CD4-positive, alpha-beta T cell treated with Interferon alpha-2 for 1 hour (primary cell): ENCODE measurements around the gene ELL.

Source experiments
- DNase-seq, 2 donors: peaks; one replicate each; pipeline ENCODE4 v3.0.0-alpha.2; 2020 to 2022

ELL gene

GRCh38 chr19:18487576-18488402 lies 34.1 kb downstream of the ELL start:
- DNase-seq, result no peak

DNA sequence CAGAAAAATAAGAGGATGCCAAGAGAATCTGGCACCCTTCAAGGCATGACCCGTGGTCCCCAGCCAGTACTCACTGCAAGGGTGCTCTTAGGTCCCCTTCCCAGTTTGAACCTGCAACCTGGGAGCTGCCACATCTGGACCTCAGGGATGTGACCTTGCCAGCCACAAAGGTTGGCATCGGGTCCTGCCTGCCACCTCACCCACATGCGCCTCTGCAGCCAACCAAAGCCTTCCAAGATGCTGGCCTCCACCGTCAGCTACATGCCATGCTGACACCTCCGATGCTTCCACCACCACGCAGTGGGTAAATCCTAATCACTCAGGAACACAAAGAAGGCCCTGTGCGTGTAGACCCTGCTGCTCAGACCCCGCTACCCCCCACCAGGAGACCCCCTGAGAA lies 35.1 kb downstream of the ELL start:
- no peak for DNase-seq

GRCh38 chr19:18484992-18485391 lies 36.9 kb downstream of the ELL start:
- no peak for DNase-seq

- no peak for DNase-seq
Measured at GRCh38 chr19:18483119-18483890, 38.6 kb downstream of the ELL start.

DNA sequence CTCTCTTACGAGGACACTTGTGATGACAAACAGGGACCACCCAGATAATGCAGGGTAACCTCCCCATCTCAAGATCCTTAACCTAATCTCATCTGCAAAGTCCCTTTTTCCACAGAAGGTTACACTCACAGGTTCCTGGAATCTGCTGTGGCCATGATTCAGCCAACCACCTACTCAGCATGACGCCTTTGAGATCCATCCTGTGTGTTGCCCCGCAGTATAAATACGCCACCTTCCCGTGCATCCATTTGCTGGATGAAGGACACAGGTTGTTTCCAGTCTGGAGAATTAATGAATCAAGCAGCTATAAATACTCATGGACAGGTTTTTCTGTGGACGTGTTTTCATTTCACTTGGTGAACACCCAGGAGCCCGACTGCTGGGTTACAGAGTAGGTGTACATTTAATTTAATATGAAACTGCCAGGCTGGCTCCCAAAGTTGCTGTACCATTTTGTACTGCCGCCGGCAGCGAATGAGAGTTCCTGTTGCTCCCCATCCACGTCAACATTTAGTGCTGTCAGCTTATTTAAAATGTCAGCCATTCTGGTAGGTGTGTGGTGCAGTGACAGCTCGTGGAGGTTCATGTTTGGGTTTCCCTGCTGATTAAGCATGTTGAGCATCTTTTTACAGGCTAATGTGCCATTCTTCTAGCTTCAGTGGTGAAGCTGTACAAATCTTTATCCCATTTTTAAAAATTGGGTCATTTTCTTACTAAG lies 40.2 kb downstream of the ELL start:
- no peak for DNase-seq

GRCh38 chr19:18480006-18480691 lies 41.7 kb downstream of the ELL start:
- DNase-seq, result peak in 1 of 2 donors; percentile 39

GRCh38 chr19:18478545-18479311 lies 43.1 kb downstream of the ELL start:
- DNase-seq, result peak; percentile 79 to 84

DNA sequence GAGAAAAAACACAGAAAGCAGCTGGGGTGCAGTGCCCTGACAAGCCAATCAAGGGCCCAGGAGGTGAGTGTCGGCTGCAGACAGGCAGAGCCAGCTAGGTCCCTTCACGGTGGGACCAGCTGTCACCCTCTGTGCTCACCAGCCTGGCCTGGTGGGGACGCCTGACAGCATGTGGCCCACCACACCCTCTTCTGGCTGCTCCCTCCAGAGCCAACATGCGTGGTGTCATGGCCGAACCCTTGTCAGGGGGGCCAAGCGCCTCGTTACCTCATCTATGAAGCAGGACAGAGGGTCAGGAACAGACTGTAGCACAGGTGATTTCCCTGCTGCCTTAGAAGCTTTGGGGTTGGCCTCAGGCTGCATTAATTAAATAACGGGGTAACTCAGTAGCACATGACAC lies 43.9 kb downstream of the ELL start:
- DNase-seq, result no peak

- DNase-seq, result no peak
Measured at GRCh38 chr19:18477042-18477779, 44.7 kb downstream of the ELL start.

- DNase-seq, result no peak
Measured at GRCh38 chr19:18476507-18477041, 45.3 kb downstream of the ELL start.

DNA sequence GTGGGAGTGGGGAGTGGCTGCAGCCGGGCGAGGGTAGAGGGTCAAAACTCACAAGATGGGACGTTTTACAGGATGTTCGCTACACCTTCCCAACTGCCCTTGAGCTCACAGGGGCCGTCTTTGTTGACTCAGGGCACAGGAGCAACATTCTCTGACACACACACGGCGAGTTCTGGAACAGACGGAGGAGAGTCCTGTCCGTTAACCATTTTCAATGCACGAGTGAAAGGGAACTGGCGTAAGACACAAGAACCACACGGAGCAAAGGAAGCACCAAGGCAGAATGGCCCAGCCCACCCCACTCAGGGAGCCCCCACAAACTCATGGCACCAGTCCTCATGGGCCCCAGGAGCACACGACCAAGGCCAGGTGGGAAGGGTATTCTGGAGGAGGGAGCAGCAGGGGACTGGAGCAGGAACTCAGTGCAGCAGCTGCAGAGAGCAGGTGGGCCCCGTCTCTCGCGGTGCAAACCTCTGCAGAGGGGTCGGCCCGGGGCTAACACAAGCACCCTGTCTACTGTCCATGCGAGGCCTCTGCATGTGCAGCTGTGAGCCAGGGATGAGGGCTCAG lies 46.0 kb downstream of the ELL start:
- no peak for DNase-seq

DNA sequence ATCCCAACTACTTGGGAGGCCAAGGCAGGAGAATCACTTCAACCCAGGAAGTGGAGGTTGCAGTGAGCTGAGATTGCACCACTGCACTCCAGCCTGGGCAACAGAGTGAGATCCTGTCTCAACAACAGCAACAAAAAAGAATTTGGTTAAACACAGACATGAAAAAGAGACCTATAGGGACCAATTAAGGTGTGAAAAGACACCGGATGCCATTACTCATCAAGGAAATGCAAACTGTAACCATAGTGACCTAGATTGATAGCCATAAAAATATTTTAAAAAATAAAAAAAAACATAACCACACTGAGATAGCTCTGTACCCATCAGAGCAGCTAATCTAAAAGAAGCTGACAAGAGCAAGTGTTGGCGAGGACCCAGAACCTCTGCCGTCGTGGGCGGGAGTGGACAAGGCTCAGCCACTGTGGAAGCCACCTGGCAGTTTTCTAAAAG lies 46.8 kb downstream of the ELL start:
- DNase-seq, result peak; percentile 27 to 81

DNA sequence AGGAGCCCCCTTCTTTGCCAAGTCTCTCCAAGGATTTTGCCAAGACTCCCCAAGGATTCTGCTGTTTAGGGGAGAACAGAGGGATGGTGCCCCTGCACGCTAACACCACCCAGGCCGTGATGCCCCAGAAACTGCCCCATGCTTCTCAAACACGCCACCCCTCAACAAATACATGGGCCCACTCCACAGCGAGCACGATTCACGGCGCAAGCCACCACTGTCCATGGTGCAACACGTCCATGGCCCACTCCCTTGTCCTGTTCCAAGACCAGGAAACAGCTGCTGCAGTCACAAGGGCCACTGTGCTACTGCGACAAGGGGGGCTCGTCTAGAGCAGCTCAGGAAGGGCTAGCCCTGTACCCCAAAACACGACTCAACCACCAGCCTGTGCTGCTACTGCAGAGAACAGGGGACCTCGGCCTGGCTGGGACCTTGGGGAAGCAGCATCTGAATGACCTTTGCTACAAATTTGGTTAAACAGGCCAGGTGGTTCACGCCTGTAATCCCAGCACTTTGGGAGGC lies 47.4 kb downstream of the ELL start:
- DNase-seq, result no peak

DNA sequence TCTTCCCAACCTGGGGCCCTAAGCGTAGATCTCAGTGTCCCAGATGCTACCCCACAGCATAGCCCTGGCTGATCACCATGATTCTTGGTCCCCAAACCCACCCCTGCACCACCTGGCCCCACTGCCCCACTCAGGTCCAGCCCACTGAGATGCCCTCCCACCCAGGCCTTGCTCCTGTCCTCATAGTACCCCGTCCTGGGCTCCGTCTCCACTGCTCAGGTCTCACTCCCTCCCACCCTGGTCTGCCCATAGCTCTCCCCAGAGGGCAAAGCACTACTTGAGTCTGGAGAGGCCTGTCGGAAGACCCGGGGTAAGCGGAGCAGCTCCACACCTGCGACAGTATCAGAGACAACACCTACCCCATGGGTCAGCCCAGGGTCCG lies 48.2 kb downstream of the ELL start:
- DNase-seq, result no peak

- DNase-seq, result no peak
Measured at GRCh38 chr19:18473003-18473705, 48.7 kb downstream of the ELL start.

DNA sequence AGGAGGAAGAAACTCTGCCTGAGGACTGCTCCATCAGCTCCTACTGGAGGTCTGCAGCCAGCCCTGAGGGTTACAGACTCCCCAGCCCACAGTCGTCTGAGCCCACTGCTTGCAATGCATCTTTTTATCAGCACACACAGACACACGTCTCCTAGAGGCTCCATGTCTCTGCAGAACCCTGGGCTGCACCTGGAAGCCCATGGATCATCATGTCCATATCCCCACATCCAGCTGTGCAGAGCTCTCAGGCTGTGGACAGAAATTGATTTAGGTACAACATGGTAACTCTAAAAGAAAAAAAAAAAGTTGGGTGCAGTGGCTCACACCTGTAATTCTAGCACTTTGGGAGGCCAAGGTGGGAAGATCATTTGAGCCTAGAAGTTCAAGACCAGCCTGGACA lies 51.1 kb downstream of the ELL start:
- DNase-seq, result no peak

DNA sequence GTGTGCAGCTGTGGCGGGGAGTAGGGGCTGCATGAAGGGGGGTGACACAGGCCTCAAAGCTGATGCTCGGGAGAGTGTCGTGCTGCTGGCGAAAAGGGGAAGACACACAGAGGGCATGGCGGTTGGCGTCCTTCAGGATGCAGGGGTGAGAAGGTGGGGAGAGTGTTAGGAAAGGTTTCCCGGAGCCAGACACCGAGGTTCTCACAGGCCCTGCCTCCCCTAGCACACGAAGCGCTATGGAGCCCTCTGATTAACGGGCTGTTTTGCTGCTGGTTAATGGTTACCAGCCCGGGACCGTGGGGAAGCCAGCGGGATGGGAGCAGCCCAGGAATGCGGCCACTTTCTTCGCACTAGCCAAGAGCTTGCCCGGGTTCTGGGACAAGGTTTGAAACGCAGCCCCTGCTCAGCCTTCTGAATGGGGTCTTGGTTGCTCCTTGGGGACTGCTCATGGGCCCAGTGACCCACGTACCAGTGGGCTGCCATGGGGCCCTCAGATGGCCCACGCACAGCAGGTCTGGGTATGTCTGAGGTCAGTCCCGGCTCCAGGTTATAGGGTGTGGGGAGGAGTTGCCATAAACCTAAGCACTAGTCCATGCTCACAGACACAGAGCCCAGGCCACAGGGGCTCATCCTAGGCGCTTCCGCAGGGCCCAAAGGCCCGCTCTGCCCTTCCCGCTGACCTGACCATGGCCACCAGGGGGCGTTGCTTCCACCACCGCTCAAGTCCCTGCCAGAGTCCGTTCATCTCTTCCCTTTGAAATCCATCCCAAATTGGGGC lies 52.6 kb downstream of the ELL start:
- peak; percentile 42 to 63 for DNase-seq

- DNase-seq, result no peak
Measured at GRCh38 chr19:18468517-18468916, 53.4 kb downstream of the ELL start.

- no peak for DNase-seq
Measured at GRCh38 chr19:18467978-18468377, 53.9 kb downstream of the ELL start.
